IPS-18a (cell line): ENCODE results near the gene IFNK.

ENCODE experiments used
- H3K27ac ChIP-seq: one replicate; pipeline ENCODE4 v1.5.1; 2013; ENCODE audit warnings: low read length
- H3K27me3 ChIP-seq: one replicate; pipeline ENCODE4 v1.6.1; 2013; ENCODE audit warnings: mild to moderate bottlenecking, low read length; ENCODE audit not compliant: control insufficient read depth, insufficient read depth
- H3K36me3 ChIP-seq: one replicate; pipeline ENCODE4 v1.6.1; 2013; ENCODE audit warnings: low read depth, low read length; ENCODE audit not compliant: control insufficient read depth
- H3K4me1 ChIP-seq: one replicate; pipeline ENCODE4 v1.6.1; 2013; ENCODE audit warnings: low read depth, low read length; ENCODE audit not compliant: control insufficient read depth
- H3K4me3 ChIP-seq: one replicate; pipeline ENCODE4 v1.5.1; 2013; ENCODE audit warnings: low read length
- H3K9ac ChIP-seq: one replicate; pipeline ENCODE4 v1.6.1; 2013; ENCODE audit warnings: mild to moderate bottlenecking, low read length, moderate library complexity
- H3K9me3 ChIP-seq: one replicate; pipeline ENCODE4 v1.6.1; 2013; ENCODE audit warnings: low read depth, low read length; ENCODE audit not compliant: control insufficient read depth

IFNK gene, protein sequence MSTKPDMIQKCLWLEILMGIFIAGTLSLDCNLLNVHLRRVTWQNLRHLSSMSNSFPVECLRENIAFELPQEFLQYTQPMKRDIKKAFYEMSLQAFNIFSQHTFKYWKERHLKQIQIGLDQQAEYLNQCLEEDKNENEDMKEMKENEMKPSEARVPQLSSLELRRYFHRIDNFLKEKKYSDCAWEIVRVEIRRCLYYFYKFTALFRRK

DNA sequence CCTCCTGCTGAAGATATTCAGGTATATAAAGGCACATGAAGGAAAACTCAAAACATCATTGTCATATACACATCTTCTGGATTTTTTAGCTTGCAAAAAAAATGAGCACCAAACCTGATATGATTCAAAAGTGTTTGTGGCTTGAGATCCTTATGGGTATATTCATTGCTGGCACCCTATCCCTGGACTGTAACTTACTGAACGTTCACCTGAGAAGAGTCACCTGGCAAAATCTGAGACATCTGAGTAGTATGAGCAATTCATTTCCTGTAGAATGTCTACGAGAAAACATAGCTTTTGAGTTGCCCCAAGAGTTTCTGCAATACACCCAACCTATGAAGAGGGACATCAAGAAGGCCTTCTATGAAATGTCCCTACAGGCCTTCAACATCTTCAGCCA, at the start of gene IFNK:
IFNK (plus strand) TSS at position 55 of the 400 bp plus-strand sequence; CDS start at position 102, 47 bp downstream.
- Histone ChIP-seq H3K27me3 (peaks cover 16% of the 10 kb centered on the region), H3K4me1 (peaks cover 24% of the 10 kb centered on the region), H3K9ac (no peak within 1 kb of the TSS)

DNA sequence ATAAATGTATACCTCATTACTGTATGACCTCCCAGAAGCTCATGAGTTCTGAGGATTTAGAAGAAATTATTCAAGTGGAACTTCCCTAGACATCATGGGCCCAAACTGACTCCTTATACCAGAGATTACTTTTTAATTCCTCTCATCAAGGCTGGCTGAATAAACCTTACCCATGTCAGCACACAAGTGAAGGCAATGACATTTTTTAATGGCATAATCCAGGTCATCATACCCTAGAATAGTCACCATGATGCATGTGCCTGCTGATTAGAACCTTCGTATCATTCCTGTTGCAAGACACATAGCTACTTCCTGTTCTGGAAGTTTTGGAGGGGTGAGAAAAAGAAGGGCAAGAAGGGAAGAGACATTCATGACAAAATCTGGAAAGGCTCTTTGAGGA, 49.8 kb upstream of the IFNK start:
- Histone ChIP-seq H3K4me3 (no peak overlapping the region), H3K4me1 (peaks cover 15% of the 10 kb centered on the region), H3K36me3 (no peaks in the 10 kb centered on the region), H3K27ac (no peak overlapping the region), H3K27me3 (no peaks in the 10 kb centered on the region), H3K9me3 (peaks cover 8% of the 10 kb centered on the region), H3K9ac (no peak overlapping the region)

More for the DNA sequence above, at the start of gene IFNK:
- Histone ChIP-seq H3K9me3 (no peaks in the 10 kb centered on the region), H3K36me3 (peaks cover 2% of the 10 kb centered on the region), H3K4me3 (no peak within 1 kb of the TSS), H3K27ac (no peak within 1 kb of the TSS)

DNA sequence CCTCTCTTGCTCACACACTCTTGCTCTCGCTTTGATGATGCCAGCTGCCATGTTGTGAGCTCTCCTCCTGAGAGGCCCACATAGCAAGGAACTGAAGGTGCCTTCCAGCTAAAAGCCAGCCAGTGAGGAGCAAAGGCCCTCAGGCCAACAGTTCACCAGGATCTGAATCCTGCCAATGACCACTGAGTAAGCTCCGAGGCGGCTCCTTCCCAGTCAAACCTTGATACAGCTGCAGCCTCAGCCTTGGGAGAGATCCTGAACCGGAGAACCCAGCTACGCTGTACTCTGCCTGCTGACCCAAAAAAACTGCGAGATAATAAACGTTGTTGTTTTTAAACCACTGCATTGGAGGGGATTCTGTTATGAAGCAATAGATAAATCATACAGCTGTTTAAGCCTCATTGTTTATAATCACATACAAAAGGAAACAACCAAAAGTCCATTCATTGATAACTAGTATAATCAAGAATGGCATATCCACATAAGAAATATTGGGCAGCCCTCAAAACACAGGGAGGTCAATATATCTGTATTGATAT, 49.0 kb upstream of the IFNK start:
- peaks cover 15% of the 10 kb centered on the region for H3K4me1 ChIP-seq
- no peaks in the 10 kb centered on the region for H3K36me3 ChIP-seq
- peaks cover 11% of the 10 kb centered on the region for H3K9me3 ChIP-seq
- H3K27me3 ChIP-seq: no peaks in the 10 kb centered on the region
- no peak overlapping the region for H3K4me3 ChIP-seq
- H3K9ac ChIP-seq: no peak overlapping the region
- H3K27ac ChIP-seq: no peak overlapping the region

DNA sequence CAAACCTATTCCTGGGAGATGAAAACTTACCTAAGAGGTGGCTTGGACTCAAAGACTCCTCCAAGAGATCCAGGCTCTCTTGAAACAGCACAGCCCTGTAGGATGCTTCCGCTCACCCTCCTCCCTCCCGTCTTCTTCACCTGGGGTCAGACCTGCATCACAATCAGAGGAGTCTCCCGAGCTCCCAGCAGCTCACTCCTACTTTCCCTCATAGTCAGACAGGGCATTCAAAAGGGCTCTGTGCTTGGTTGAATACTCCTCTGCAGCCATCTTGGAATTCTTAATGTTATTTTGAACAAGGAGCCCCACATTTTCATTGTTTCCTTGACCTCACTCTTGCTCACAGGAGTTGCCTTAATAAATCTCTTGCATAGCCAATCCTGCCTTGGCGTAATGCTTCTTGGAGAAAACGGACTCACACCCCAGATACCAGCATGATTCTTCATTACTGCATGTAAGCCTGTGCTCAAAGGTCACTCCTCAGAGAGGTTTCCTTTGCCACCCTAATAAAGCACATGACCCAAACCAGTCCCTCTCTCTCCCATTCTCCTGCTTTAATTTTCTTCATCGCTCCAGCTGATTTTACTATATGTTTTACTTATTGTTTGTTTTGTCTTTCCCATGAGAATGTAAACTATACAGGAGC, 47.1 kb upstream of the IFNK start:
- Histone ChIP-seq H3K9me3 (peaks cover 11% of the 10 kb centered on the region), H3K27me3 (no peaks in the 10 kb centered on the region), H3K4me1 (peaks cover 6% of the 10 kb centered on the region)

DNA sequence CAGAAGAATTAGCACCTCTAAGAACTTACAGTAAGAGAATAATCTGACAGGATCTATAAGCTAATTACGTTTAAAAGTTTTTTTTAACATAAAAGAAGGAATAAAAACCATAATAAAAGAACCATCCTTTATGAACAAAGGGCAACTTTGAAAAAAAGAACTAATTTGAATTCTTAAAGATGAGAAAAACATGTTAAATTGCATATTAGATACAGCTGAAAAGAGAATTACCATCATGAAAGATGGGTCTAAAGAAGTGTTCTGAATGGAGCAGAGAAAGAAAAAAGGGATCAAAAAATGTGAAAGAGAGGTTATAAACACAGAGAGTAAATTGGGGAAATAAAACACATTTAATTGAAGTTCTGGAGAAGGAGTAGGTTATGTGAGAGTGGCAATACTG, 45.8 kb upstream of the IFNK start:
- H3K36me3 ChIP-seq: no peaks in the 10 kb centered on the region
- H3K4me3 ChIP-seq: no peak overlapping the region
- H3K4me1 ChIP-seq: no peaks in the 10 kb centered on the region
- peaks cover 11% of the 10 kb centered on the region for H3K9me3 ChIP-seq
- H3K9ac ChIP-seq: no peak overlapping the region
- no peak overlapping the region for H3K27ac ChIP-seq
- H3K27me3 ChIP-seq: no peaks in the 10 kb centered on the region

More for the DNA sequence above, 47.1 kb upstream of the IFNK start:
- H3K27ac ChIP-seq: no peak overlapping the region
- H3K36me3 ChIP-seq: no peaks in the 10 kb centered on the region
- H3K4me3 ChIP-seq: no peak overlapping the region
- no peak overlapping the region for H3K9ac ChIP-seq

DNA sequence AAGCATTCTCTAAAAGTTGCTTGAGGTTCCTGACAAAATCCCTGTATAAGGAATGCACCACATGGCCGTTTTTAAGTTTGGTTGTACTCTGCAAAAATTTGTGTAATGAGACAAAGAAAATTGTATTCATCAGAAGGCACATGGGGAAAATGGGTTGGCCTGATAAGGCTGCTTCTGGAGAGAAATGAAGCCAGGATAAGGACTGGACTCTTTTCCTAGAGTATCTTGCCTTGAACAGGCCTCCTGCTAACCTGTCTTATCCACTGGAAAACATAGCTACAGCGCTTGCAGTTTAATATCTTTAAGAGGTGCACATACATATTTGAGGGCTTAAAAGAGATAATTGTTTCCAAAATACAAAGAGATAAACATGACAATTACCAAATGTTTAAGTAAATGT, 41.4 kb upstream of the IFNK start:
- H3K27ac ChIP-seq: no peak overlapping the region
- no peak overlapping the region for H3K9ac ChIP-seq
- H3K4me3 ChIP-seq: no peak overlapping the region
- no peaks in the 10 kb centered on the region for H3K36me3 ChIP-seq
- H3K4me1 ChIP-seq: peaks cover 7% of the 10 kb centered on the region
- no peaks in the 10 kb centered on the region for H3K27me3 ChIP-seq
- peaks cover 11% of the 10 kb centered on the region for H3K9me3 ChIP-seq

DNA sequence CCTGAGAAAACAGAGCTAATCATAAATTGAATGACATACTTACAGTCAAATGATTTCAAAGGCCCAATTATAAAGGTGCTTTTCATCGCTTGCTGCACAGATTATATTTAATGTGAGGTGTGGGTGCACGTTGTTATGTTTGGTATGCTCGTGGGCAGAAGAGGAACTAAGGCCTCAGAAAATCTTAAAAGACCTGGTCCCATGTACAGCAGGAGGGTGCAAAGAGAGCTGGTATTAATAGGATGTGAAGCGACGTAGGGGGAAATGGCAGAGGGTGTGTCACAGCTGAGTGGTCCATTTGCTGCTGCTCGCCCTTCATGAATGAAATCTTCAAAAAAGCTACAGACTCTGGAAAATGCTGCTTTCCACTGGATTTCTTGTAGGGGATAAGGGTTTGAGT, 40.5 kb upstream of the IFNK start:
- H3K9ac ChIP-seq: no peak overlapping the region
- H3K9me3 ChIP-seq: peaks cover 10% of the 10 kb centered on the region
- H3K27ac ChIP-seq: no peak overlapping the region
- no peaks in the 10 kb centered on the region for H3K36me3 ChIP-seq
- H3K4me1 ChIP-seq: peaks cover 13% of the 10 kb centered on the region
- H3K27me3 ChIP-seq: no peaks in the 10 kb centered on the region
- H3K4me3 ChIP-seq: no peak overlapping the region

DNA sequence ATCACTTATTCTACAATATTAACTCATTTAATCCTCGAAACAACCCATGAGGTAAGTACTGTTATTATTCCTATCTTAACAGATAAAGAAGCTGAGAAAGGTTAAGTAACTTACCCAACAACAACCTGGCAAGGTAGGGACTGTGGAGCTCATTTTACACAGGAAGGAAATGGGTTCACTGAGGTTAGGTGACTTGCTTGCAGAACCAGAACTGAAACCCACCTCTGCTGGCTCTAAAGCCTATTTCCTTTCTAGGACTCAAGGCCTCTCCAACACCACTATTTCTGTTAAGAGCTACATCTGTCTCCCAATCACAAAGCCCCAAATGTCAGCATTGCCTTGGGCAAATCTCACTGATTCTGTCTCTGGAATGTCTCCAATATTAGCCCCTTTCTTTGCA, 38.9 kb upstream of the IFNK start:
- H3K9me3 ChIP-seq: no peaks in the 10 kb centered on the region
- H3K9ac ChIP-seq: no peak overlapping the region
- H3K4me1 ChIP-seq: peaks cover 27% of the 10 kb centered on the region
- no peaks in the 10 kb centered on the region for H3K27me3 ChIP-seq
- H3K4me3 ChIP-seq: no peak overlapping the region
- no peaks in the 10 kb centered on the region for H3K36me3 ChIP-seq
- no peak overlapping the region for H3K27ac ChIP-seq

DNA sequence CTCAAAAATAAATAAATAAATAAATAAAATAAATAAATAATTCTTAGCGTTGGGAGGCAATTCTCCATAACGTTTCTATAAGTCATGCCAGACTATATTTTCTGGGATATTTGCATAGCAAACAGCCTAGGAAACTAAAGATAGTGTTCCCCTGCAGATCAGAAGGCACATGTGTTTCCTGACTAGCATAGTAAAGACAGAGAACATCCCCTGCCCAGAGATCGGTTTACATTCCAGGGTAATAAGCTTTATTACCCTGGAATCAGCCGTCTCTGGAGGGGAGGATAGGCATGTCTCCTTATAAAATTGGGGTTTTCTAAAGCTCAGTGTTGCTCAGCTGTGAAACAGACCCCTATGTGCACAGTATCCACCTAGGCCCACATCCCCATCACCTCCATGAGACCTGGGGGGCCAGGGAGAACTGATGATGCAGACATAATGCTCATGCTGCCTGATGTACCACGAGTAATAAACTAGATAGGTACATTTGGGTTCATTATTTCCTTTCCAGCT, 36.9 kb upstream of the IFNK start:
- Histone ChIP-seq H3K9ac (no peak overlapping the region), H3K9me3 (no peaks in the 10 kb centered on the region), H3K27ac (no peak overlapping the region), H3K36me3 (no peaks in the 10 kb centered on the region), H3K4me3 (no peak overlapping the region), H3K27me3 (no peaks in the 10 kb centered on the region), H3K4me1 (peaks cover 35% of the 10 kb centered on the region)

DNA sequence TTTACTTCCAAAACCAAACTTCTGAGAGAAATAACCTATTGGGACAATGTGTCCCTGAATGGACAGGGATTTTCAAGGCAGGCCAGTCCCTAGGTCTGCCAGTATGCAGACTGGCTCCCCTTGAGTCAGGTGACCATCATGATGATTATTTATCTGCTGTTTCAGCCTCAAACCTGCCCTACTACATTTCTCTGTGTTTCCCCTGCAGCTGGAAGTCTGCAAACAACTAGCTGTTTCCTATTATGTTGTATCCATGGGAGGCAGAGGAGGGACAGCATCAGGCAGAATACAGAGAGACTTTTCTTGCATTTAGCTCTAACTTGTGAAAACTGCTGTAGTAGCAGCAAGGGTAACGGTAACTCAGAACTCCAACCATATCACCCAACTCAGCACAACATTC, 36.2 kb upstream of the IFNK start:
- H3K36me3 ChIP-seq: no peaks in the 10 kb centered on the region
- H3K9ac ChIP-seq: no peak overlapping the region
- H3K4me3 ChIP-seq: no peak overlapping the region
- no peaks in the 10 kb centered on the region for H3K27me3 ChIP-seq
- no peaks in the 10 kb centered on the region for H3K9me3 ChIP-seq
- H3K4me1 ChIP-seq: peaks cover 35% of the 10 kb centered on the region
- peak overlapping the region; percentile 52 for H3K27ac ChIP-seq

DNA sequence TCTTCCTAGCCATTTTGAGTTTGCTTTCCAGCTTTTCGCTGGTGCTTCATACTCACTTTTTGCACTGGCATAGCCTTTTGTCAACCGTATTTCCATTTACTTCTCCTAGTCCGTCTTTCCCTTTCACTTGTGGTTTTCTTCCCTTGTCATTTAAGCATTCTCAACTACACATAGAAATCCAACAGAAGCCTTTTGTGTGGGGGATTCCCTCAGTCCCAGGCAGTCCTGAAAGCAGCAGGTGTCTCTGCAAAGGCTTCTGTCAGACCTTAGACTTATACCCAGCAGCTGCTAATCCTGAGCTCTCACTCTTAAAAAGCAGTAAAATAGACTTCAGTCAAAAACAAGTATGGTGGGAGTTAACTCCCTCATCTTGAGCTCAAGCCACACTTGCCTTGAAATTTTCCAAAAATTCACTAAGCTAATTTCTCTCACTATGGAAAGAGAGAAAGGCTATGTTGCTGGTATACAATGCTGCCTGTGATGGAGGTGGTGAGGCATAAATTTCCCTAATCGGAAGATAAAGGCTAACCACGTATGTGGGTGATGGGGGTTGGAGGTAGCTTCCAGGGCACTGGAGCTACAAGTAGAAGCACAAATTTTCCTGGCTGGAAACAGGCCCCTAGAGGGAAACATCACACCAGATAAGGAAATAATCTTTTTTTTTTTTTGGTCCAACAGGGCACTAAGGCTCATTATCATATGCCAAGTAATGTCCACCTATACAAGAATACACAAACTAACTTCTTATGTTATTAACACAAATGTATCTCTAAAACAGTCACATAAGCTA, 34.8 kb upstream of the IFNK start:
- Histone ChIP-seq H3K4me1 (peaks cover 35% of the 10 kb centered on the region), H3K27me3 (no peaks in the 10 kb centered on the region), H3K36me3 (no peaks in the 10 kb centered on the region), H3K4me3 (peak overlapping the region; percentile 13), H3K9ac (no peak overlapping the region), H3K27ac (peak overlapping the region; percentile 52), H3K9me3 (no peaks in the 10 kb centered on the region)
